Liver (tissue), 3 donors: Measurements from ENCODE around the gene CHST13.

ENCODE experiments used
- CTCF ChIP-seq: fragments of 150-350 bp; IDR thresholded peaks from 2 replicates; pipeline ENCODE4 v1.5.1; 2017; ENCODE audit warnings: improper control_type of control experiment, low read depth, low read length; ENCODE audit not compliant: missing input control
- EGR1 ChIP-seq, 2 donors: IDR thresholded peaks; 2 replicates each; pipeline ENCODE4 v1.6.1; 2016 to 2018; ENCODE audit warnings: antibody characterized with exemption in 2 of 2, low read depth in 2 of 2
- FOXA1 ChIP-seq: IDR thresholded peaks from 2 replicates; pipeline ENCODE4 v1.6.1; 2016; ENCODE audit warnings: antibody characterized with exemption
- JUND ChIP-seq, 2 donors: IDR thresholded peaks; 2 replicates each; pipeline ENCODE4 v1.6.1; 2016; ENCODE audit warnings: antibody characterized with exemption in 2 of 2
- RAD21 ChIP-seq, 2 donors: IDR thresholded peaks; 2 replicates each; pipeline ENCODE4 v1.6.1; 2016; ENCODE audit warnings: antibody characterized with exemption in 2 of 2, mild to moderate bottlenecking in 2 of 2
- REST ChIP-seq: IDR thresholded peaks from 2 replicates; pipeline ENCODE4 v1.6.1; 2016; ENCODE audit warnings: antibody characterized with exemption, mild to moderate bottlenecking
- donor health status: healthy.
- donor health status: healthy.

GRCh38 chr3:126485176-126485897 lies 38.6 kb upstream of the CHST13 start:
- TF ChIP-seq JUND (IDR thresholded peaks at IDR 0.05) = no peak
- no peak for TF ChIP-seq FOXA1
- no peak for TF ChIP-seq CTCF
- TF ChIP-seq EGR1 (IDR thresholded peaks at IDR 0.05; ENCODE audit: low read depth in 2 of 2) = no peak
- TF ChIP-seq REST = no peak
- TF ChIP-seq RAD21 (IDR thresholded peaks at IDR 0.05) = no peak
